T-helper 1 cell treated with Interleukin-12 subunit alpha and Interleukin-12 subunit beta and Interleukin-4 antibody, amounts not matched to agents 30 ng/mL and 1 ng/mL, for 36 hours (primary cell): Measurements from ENCODE around the gene STXBP4. TPM values are rescaled to one million over a fixed set of nuclear protein-coding genes. Genes with fewer than 3 reads are reported as not detected.

ENCODE experiments used
- intact Hi-C: fragments of 100-400 bp; cut with micrococcal nuclease; formaldehyde crosslinking; loops from one replicate; pipeline ENCODE4 v1.15.1; 2024
- total RNA-seq: library from RNA; stranded (reverse); gene quantifications from 2 replicates; pipeline ENCODE4 v1.2.3, GENCODE V29; 2022

The STXBP4 gene
- total RNA-seq, 1 donor from 2014 or later: 8.9 TPM

DNA sequence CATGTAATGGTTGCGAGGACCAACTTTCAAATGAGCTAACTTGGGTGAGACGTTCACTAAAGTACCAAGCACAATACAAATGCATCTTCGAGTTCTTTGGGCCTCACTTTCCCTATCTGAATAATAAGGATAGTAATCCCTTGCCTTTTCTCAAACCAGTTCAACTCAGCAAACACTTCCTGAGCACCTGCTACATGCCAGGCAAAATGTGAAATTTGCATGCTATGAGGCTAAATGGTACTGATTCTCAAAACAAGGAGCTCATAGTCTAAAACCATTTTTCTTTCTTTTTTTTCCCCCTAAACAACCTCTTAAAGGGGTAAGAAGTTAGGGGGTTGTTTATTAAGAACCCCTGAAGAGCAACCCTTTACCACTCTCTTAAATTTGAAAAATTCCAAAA is 194.8 kb downstream of the STXBP4 start:
- intact Hi-C loops: no loop called here

- intact Hi-C loops: no loop called here
Measured at GRCh38 chr17:55166506-55166905, 197.9 kb downstream of the STXBP4 start.

DNA sequence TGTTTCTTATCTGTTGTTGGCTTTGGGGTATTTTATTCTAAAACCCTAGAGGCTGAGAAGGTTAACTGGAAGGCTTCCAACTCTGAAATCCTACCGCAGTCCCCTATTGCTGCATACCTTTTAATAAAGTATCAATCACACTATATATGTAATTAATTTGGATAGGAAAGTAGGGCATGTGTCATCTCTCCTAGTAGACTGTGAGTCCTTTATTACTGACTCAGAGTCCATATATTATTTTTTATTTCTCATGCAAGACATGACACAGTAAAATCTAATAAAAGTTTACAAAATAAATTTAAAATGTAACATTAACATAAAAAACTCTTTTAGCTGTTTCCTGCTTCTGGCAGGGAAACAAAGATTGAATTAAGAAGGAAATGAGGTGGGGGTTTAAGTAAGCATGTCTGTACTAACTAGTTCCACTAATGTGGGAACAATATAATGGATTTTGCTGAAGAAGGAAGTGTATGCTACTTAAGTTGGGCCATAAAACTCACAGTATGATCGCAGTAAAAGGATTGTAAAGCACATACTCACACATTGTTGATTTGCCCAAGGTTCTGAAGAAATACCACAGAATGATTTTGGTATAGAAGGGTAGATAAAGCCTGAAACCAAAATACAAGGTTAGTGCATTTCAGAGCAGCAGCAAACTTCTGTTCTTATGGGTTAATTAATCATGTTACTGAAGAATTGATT is 198.6 kb downstream of the STXBP4 start:
- intact Hi-C loops: no loop called here

GRCh38 chr17:55168958-55169687 is 200.6 kb downstream of the STXBP4 start:
- intact Hi-C loops: no loop called here

DNA sequence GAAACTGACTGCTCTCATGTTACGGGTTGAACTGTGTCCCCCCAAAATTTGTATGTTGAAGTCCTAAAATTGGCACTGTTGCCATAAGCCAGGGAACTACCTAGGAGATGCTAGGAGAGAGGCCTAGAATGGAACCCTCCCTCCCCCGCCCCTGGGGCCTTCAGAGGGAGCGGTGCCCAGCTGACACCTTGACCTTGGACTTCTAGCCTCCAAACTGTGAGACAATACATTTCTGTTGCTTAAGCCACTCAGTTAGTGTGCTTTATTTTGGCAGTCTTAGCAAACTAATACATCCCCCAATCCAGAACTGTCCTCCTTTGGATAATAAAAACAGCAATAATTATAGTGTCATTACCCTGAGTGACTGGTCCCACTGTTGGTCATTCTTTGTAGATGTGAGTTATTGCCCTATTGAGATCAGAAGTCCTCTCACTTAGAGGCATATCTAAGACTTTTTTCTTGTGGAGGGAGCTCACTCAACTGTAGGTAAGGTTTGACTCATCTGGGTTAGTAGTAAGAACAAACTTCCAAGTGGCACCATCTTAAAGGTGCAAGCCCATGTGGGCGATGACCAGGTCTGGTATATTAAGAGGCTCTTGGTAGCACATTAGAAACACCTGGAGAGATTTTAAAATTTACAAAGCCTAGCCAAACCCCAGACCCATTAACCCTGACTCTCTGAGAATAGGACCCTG is 203.2 kb downstream of the STXBP4 start:
- intact Hi-C loops: no loop called here

DNA sequence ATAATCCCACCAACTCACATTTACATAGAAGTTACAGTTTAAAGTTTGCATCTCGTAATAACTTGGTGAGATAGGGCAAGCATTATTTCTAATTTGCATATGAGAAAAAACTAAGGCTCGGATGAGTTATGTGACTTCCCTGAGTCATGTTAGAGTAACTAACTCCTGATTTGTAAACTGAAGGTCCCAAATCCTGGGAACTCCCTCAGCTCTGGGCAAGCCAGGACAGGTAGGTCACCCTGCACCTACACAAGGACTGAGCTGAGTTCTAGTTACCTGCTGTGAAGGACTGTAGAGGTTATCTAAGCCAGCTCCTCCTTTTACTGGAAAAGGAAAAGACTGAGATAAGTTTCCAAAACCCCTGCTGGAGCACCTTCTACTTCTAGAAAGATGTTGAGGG is 204.0 kb downstream of the STXBP4 start:
- intact Hi-C loops: no loop called here

DNA sequence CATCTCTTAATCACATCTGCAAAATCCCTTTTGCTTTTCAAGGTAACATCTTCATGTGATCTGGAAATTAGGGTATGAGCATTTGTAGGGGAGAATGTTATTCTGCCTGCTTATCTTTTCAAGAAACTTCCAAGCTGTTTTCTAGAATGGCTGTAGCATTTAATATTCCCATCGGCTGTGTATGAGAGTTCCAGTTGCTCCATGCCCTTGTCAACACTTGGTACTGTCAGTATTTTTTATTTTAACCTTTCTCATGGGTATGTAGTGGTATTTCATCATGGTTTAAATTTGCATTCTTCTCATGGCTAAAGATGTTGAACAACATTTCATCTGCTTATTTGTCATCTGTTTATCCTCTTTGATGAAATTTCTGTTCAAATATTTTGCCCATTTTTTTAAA is 205.6 kb downstream of the STXBP4 start:
- intact Hi-C loops: no loop called here

- intact Hi-C loops: no loop called here
Measured at GRCh38 chr17:55175788-55176427, 207.3 kb downstream of the STXBP4 start.

DNA sequence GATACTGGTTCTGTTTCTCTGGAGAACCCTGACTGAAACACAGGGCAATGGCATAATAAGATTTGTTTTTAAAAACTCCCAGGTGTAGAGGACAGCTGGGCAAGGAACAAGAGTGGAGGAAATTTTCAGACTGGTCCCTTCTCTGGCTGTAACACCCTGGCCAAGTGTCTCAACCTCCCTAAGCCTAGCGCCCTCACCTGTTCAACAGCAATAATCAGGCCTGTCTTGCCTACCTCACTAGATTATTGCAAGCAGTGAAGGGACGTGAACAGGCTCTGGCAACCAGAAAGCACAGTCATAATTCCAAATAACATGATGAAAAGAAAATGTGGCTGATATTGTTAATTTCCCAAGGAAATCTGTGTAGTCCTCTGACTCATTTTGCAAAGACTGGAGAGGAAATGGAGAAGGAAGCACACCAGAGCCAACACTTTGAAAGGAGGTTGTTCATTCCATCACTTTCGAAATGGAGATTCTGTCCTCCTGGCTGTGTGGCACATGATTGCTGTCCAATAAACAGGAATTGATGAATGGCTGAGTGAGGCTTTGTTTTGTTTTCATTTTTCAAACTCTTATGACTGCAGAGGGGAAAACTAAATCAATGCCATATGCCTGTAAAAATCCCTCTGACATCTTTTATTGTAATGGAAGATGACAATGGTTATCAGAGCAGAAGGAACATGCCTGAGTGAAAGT is 208.7 kb downstream of the STXBP4 start:
- intact Hi-C loops: no loop called here

DNA sequence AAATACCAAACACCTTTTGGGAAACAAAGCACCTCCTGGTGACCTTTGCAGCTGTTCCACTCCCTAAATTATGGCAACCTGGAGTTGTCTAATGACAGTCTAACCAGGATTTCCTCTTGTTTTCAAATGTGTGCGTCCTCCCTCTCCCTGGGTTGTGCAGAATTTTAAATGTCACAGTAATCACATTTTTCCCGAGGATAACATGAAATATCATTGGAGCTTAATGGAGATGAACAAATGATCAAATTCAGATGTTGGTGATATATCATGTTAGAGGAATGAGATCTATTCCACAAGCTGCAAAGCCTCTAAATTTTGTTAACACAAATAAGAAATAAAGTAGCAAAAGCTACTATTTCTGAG is 209.3 kb downstream of the STXBP4 start:
- intact Hi-C loops: no loop called here

DNA sequence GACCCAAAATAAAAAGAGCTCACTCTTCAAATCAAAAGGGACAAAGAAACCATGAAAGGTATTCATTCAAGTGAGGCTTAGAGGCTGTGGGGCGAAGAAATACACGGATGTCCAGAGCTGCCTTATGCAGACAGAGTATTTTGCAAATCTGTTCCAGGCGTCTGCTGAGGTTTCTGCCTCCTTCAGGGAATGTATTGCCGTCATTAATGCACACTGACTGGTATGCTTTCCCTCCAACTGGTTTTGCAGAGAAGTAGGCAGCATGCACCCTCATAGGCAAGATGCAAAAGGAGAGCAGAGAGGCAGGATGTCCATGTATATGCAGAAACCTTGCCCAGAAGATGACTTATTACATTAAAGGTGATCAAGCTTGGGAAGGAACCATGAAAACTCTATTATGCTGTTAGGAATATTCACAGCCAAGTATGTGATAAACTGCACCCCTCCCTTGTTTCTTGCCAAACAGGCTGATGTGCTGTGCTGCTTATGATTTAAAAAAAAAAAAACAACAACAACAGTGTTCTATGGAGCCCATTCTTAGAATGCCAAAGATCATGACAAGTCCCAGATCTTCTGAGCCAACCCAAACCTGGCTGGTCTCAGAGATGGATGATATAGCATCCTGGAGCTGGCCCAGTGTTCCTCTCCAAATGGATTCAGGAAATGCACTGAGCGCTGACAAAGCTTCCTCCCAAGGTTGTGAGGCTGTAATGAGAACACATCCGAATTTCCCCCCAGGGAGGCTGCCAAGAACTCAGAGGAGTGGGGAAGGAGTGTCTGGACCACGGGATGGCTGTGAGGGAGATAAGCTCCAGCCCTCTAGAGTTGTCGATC is 218.6 kb downstream of the STXBP4 start:
- intact Hi-C loops: no loop called here

DNA sequence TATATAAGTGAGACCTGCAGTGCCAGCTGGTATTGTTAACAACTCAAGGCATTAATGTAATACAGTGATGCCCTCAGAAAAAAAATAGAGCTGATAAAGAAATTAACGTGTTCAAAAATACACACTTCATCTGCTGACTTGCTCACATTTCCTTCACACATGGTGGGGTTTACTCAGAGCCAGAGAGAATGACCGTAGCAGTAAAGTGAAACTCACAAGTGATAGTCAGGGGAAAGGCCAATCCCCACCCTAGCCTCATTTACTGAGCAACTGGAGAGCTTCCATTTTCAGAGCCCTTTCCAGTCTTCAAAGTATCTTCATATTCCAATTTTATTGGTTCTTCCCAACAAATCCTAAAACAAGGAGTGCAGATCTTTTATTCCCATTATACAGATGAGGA is 222.2 kb downstream of the STXBP4 start:
- intact Hi-C loops: loop anchor here (10.0 kb wide), 1 partner anchor 164 kb away; no protein-coding TSS in a partner anchor

DNA sequence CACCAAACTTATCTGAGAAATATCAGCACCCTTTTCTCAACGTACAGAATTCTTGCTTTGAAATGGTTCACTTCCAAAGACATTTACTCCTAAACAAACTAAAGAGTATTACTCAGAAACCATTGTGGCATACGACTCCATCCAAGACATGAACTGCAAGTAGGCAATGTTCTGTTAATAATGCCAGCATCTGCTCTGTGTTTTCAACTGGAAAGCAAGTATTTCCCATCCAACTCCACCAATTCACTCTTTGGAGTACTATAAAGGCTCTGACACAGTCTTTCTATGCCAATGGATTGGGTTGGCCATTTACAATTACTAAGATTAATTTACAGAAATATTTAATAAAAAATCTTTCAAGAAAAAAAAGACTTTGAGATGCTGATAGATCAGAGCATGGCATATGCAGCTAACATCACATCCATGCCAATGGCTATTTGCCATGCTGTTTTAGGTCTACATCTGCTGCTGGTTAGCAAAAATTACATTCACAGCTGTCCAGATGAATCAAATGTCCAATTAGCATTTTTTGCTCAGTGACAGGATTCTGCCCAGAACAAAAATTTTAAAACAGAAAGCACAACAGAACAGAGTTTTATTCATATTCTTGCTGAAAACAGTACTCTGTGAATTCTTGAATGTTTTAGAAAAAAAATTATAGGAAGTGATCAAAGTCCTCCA is 230.3 kb downstream of the STXBP4 start:
- intact Hi-C loops: loop anchor here (10.0 kb wide), 1 partner anchor 156 kb away; no protein-coding TSS in a partner anchor

DNA sequence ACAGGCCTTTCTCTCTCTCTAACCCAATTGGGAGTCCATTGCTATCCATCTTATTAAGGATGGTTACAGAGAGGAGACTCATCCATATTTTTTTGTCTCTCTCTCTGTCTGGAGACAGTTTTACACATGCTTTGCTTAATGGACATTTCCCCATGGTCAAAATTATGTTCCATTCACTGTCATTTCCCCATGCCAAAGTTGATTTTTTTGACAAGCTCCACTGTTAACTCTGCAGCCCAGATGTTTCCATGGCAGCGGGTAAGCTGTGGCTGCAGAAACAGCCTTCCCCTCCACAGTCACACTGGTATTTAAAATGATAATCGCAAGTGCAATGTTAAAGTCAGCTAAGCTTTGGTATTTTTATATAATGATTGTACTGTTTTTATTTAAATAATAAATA is 232.3 kb downstream of the STXBP4 start:
- intact Hi-C loops: no loop called here

- intact Hi-C loops: no loop called here
Measured at GRCh38 chr17:55201308-55201932, 232.9 kb downstream of the STXBP4 start.

DNA sequence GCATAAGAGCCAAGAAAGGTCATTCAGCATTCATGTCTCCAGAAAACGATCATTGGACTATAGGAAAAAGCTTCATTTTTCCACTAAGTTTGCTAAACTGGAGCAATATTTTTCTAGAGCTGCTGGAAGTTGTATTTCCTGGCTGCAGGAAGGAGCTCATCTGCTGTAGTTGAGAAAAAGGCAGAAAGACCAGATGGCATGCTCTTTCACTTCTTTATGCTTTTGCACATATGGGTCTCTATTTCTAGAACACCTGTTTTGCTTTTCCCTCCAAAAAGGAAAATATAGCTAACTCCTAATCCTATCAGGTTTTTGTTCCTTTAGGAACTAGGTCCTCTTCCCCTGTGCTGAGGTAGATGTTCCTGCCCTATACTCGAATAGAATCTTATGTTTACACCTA is 234.3 kb downstream of the STXBP4 start:
- intact Hi-C loops: no loop called here

DNA sequence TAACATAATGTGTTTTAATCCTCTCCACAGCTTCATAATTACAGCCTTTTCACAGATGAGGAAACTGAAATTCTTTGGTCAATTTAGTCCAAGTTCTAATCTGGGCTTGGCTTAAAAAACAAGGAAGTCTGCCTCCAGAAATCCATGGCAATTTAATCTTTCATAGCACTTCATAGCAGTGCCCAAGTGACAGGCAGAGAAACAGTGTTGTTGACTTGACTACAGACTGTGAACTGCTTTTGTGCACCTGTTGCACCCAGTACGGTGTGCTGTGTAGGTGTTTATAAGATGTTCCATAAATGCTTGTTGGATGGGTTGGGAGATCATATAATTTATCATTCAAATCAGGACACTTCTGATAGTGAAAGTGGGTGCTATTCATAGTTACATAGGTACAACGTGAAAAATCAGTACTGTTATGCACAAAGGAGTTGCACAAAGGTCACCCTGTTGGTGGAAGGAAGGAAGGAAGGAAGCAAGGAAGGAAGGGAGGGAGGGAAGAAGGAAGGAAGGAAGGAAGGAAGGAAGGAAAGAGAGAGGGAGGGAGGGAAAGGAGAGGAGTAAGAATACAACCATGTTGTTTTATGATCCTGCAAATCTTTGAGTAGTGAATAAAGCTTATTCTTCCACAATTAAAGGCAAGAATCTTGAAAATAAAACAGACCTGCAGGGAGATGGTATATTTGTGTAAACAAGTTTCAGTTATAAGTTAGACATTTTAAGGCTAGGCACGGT is 239.7 kb downstream of the STXBP4 start:
- intact Hi-C loops: no loop called here

- intact Hi-C loops: no loop called here
Measured at GRCh38 chr17:55210292-55210691, 241.7 kb downstream of the STXBP4 start.

DNA sequence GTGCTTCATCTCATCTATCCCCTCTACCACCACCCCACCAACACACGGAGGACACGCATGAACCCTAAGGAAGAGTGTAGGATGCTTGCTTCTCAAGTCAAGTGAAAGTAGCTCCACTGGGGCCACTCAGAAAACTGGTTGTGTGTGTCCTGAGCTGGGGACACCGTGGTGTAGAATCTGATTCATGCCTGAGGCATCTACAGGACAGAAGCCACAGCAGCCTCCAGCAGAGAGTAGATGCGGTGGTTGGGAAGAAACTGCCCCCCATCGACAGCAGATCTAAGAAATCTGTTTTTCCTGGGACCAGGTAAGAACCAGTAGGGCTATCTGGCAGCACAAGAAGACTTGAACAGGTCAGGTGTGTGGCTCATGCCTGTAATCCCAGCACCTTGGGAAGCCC is 244.3 kb downstream of the STXBP4 start:
- intact Hi-C loops: no loop called here
